HCT116 (cell line): ENCODE results near the gene RASGRF2. TPM values are rescaled to one million over a fixed set of nuclear protein-coding genes. Genes with fewer than 3 reads are reported as not detected.

Experiments used
- ATAC-seq: fragments of 200-7000 bp; cut with Tn5 transposase; 2 replicates; pipeline ENCODE4 v1.9.1; 2020; ENCODE audit warnings: mild to moderate bottlenecking, moderate library complexity
- BruUV-seq: library from RNA; stranded (reverse); fragments of 400-500 nt; replicated peaks from 2 replicates; lab custom pipeline; 2021; lab: Mats Ljungman, UMichigan
- CTCF ChIA-PET: fragments of 300-600 bp; sonication (Branson Sonifier 250); formaldehyde crosslinking; loops from one replicate; lab custom pipeline; 2021; ENCODE audit warnings: antibody characterized with exemption; lab: Charles Lee
- POLR2A ChIA-PET: fragments of 300-600, 350-600 bp; sonication (Branson Sonifier 250); formaldehyde crosslinking; loops from one replicate; lab custom pipeline; 2021; ENCODE audit warnings: antibody characterized with exemption; lab: Charles Lee
- RAD21 ChIA-PET, 2 experiments: fragments of 300-600 bp; sonication (Branson Sonifier 250); formaldehyde crosslinking; loops; one replicate each; lab custom pipeline; 2023; ENCODE audit warnings: low total read pairs in 2 of 2; ENCODE audit not compliant: uncharacterized antibody in 2 of 2, unreplicated experiment in 2 of 2, low non-redundant PET in 1 of 2; lab: Charles Lee
- DNase-seq: peaks from one replicate; pipeline ENCODE4 v3.0.0-alpha.2; 2010; ENCODE audit warnings: low read depth, low spot score
- H2AFZ ChIP-seq: fragments of 200-600 bp; shearing (Covaris generic), sonication (generic); 2 replicates; pipeline ENCODE4 v1.6.1; 2017; ENCODE audit warnings: low read depth, mixed run types, mixed read lengths, antibody characterized with exemption, low read length; ENCODE audit not compliant: poor library complexity, severe bottlenecking
- H3K27ac ChIP-seq: 2 replicates; pipeline ENCODE4 v1.5.1; 2012; ENCODE audit warnings: low read depth, low read length
- H3K27me3 ChIP-seq: fragments of 200-600 bp; sonication (generic); 2 replicates; pipeline ENCODE4 v1.6.1; 2016; ENCODE audit warnings: mixed run types, low read length, mixed read lengths; ENCODE audit not compliant: insufficient read depth
- H3K36me3 ChIP-seq, 2 experiments: fragments of 200-500 bp in 1 of 2; fragments of 200-600 bp in 1 of 2; sonication (Bioruptor generic) in 1 of 2; sonication (generic) in 1 of 2; 2 replicates each; pipeline versions ENCODE4 v1.5.1 to v1.6.1; 2014 to 2016; ENCODE audit warnings: low read length in 2 of 2, inconsistent platforms in 1 of 2, mixed read lengths in 1 of 2, mixed run types in 1 of 2; ENCODE audit not compliant: insufficient read depth in 2 of 2, control insufficient read depth in 1 of 2
- H3K4me1 ChIP-seq, 2 experiments: fragments of 200-600 bp in 1 of 2; sonication (generic) in 1 of 2; 2 replicates each; pipeline versions ENCODE4 v1.5.1 to v1.6.1; 2012 to 2017; ENCODE audit warnings: low read length in 2 of 2, inconsistent platforms in 1 of 2, mild to moderate bottlenecking in 1 of 2, mixed read lengths in 1 of 2, mixed run types in 1 of 2, moderate library complexity in 1 of 2; ENCODE audit not compliant: insufficient read depth in 2 of 2, control insufficient read depth in 1 of 2
- H3K4me2 ChIP-seq: fragments of 200-600 bp; sonication (generic); 2 replicates; pipeline ENCODE4 v1.6.1; 2017; ENCODE audit warnings: mixed run types, low read length, mixed read lengths
- H3K4me3 ChIP-seq, 2 experiments: fragments of 200-600 bp in 1 of 2; sonication (generic) in 1 of 2; replicated peaks in 1 of 2; 2 replicates each; pipeline ENCODE4 v1.5.1; 2011 to 2016; ENCODE audit warnings: low read length in 2 of 2, control low read depth in 1 of 2, low read depth in 1 of 2, mild to moderate bottlenecking in 1 of 2, mixed read lengths in 1 of 2, mixed run types in 1 of 2
- H3K79me2 ChIP-seq: fragments of 200-600 bp; sonication (generic); 2 replicates; pipeline ENCODE4 v1.6.1; 2017; ENCODE audit warnings: mild to moderate bottlenecking, mixed run types, low read length, moderate library complexity, mixed read lengths; ENCODE audit not compliant: insufficient read depth
- H3K9ac ChIP-seq: fragments of 200-600 bp; sonication (generic); 2 replicates; pipeline ENCODE4 v1.6.1; 2016; ENCODE audit warnings: low read length, mixed read lengths
- H3K9me2 ChIP-seq: fragments of 200-600 bp; sonication (generic), shearing (Covaris generic); 2 replicates; pipeline ENCODE4 v1.6.1; 2017; ENCODE audit warnings: mixed run types, mild to moderate bottlenecking, moderate library complexity; ENCODE audit not compliant: insufficient read depth
- H3K9me3 ChIP-seq, 2 experiments: fragments of 200-500 bp in 1 of 2; fragments of 200-600 bp in 1 of 2; sonication (Bioruptor generic) in 1 of 2; sonication (generic) in 1 of 2; 2 replicates each; pipeline ENCODE4 v1.6.1; 2014 to 2017; ENCODE audit warnings: low read length in 2 of 2, mixed read lengths in 2 of 2, inconsistent platforms in 1 of 2, low read depth in 1 of 2, mild to moderate bottlenecking in 1 of 2, mixed run types in 1 of 2, moderate library complexity in 1 of 2; ENCODE audit not compliant: control insufficient read depth in 1 of 2, insufficient read depth in 1 of 2
- H4K20me1 ChIP-seq: fragments of 200-600 bp; sonication (generic), shearing (Covaris generic); 2 replicates; pipeline ENCODE4 v1.6.1; 2017; ENCODE audit warnings: mixed run types, mild to moderate bottlenecking, moderate library complexity; ENCODE audit not compliant: insufficient read depth
- CEBPB ChIP-seq: IDR thresholded peaks from 2 replicates; pipeline ENCODE4 v1.6.1; 2012; ENCODE audit warnings: low read depth
- CTCF ChIP-seq, 3 experiments: fragments of 200-600 bp in 1 of 3; sonication (generic) in 1 of 3; IDR thresholded peaks in 2 of 3; conservative IDR thresholded peaks in 1 of 3; 2 replicates each; pipeline ENCODE4 v1.5.1; 2012 to 2017; ENCODE audit warnings: low read depth in 2 of 3, low read length in 2 of 3, antibody characterized with exemption in 1 of 3, borderline replicate concordance in 1 of 3, control low read depth in 1 of 3, mild to moderate bottlenecking in 1 of 3, mixed read lengths in 1 of 3, mixed run types in 1 of 3, moderate library complexity in 1 of 3; ENCODE audit not compliant: insufficient read depth in 1 of 3
- EGR1 ChIP-seq: IDR thresholded peaks from 2 replicates; pipeline ENCODE4 v1.6.1; 2012; ENCODE audit warnings: low read depth
- EZH2phosphoT487 ChIP-seq: fragments of 200-600 bp; IDR thresholded peaks from 2 replicates; pipeline ENCODE4 v1.6.1; 2018; ENCODE audit warnings: antibody characterized with exemption, borderline replicate concordance
- FOSL1 ChIP-seq: IDR thresholded peaks from 2 replicates; pipeline ENCODE4 v1.6.1; 2012; ENCODE audit warnings: low read depth
- JUND ChIP-seq: IDR thresholded peaks from 2 replicates; pipeline ENCODE4 v1.6.1; 2012
- POLR2AphosphoS5 ChIP-seq: IDR thresholded peaks from 2 replicates; pipeline ENCODE4 v1.6.1; 2011; ENCODE audit warnings: mild to moderate bottlenecking, low read depth, low read length, moderate library complexity
- REST ChIP-seq: IDR thresholded peaks from 2 replicates; pipeline ENCODE4 v1.6.1; 2012; ENCODE audit warnings: low read depth
- SIN3A ChIP-seq: IDR thresholded peaks from 2 replicates; pipeline ENCODE4 v1.6.1; 2012; ENCODE audit warnings: low read depth
- SP1 ChIP-seq: IDR thresholded peaks from 2 replicates; pipeline ENCODE4 v1.6.1; 2012; ENCODE audit warnings: low read depth
- SRF ChIP-seq: IDR thresholded peaks from 2 replicates; pipeline ENCODE4 v1.6.1; 2012; ENCODE audit warnings: low read depth
- TCF7L2 ChIP-seq: IDR thresholded peaks from 2 replicates; pipeline ENCODE4 v1.7.0; 2011; ENCODE audit warnings: borderline replicate concordance, inconsistent platforms; ENCODE audit not compliant: insufficient read depth, insufficient read length; ENCODE audit errors: extremely low read depth
- YY1 ChIP-seq: IDR thresholded peaks from 2 replicates; pipeline ENCODE4 v1.6.1; 2011; ENCODE audit warnings: low read length, low read depth, moderate library complexity, mild to moderate bottlenecking; ENCODE audit not compliant: insufficient replicate concordance; ENCODE audit errors: extremely low read depth
- ZFX ChIP-seq: fragments of 450-650 bp; IDR thresholded peaks from 2 replicates; pipeline ENCODE4 v1.6.1; 2017
- ZNF274 ChIP-seq: fragments of 200-500 bp; sonication (Bioruptor generic); IDR thresholded peaks from 2 replicates; pipeline ENCODE4 v1.6.1; 2014; ENCODE audit warnings: mild to moderate bottlenecking, low read depth, low read length, inconsistent platforms
- intact Hi-C: fragments of 100-400 bp; cut with micrococcal nuclease; formaldehyde crosslinking; loops from 2 replicates; pipeline ENCODE4 v1.10.0; 2022
- total RNA-seq: library from RNA; stranded (reverse); gene quantifications from one replicate; pipeline ENCODE4 v1.2.1, GENCODE V29; 2021; ENCODE audit not compliant: unreplicated experiment
- TF ChIP-seq, protein P1 (sequence below): IDR thresholded peaks from 2 replicates; pipeline ENCODE4 v1.6.1; 2012

Gene RASGRF2
- total RNA-seq, 1 experiment from 2014 or later: 0.05 TPM

DNA sequence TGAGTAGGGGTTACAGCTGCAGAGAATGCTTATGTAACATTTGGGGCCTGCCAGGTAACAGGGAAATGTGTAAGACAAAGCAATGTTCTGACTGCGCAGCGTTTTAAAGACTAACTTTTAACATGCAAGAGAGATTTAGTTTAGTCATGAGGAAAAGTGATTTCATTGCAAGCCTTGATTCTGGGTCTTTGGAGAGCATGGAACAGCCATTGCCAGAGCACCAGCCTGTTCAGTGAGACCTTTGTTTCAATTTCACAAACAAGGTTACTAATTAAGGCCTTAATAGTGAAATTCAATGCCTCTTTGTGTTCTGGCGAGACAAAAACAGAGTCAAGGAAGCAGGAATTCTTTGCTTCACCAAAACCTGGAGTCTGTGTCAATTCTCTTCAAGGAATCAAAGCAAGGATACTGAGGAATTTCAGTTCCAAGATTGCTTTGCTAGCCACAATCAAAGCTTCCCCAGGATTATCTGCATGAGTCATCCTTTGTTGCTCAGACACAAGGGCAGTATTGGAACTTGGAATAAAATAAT is 287.3 kb downstream of the RASGRF2 start:
- H3K4me3 ChIP-seq: no peak overlapping the region
- intact Hi-C loops: no loop called here
- CTCF ChIA-PET: no interaction called here
- H3K4me1 ChIP-seq: peaks cover 20 to 36% of the 10 kb centered on the region in 2 experiments
- H3K4me2 ChIP-seq: peak overlapping the region; percentile 52
- no peaks in the 10 kb centered on the region for H3K27me3 ChIP-seq
- BruUV-seq: no TSS peak
- DNase-seq (peak; percentile 40), ATAC-seq (peak; percentile 82)
- RAD21 ChIA-PET: no interaction called here
- no peaks in the 10 kb centered on the region for H3K36me3 ChIP-seq
- no peak overlapping the region for H3K9ac ChIP-seq
- H3K9me3 ChIP-seq: no peaks in the 10 kb centered on the region
- POLR2A ChIA-PET: no interaction called here
- no peak overlapping the region for H2AFZ ChIP-seq
- H3K27ac ChIP-seq: no peak overlapping the region; the same call in 1 of the 2 replicates
- H4K20me1 ChIP-seq: no peaks in the 10 kb centered on the region
- TF ChIP-seq JUND (peak; percentile 50), CEBPB (no peak), TCF7L2 (peak; percentile 38), FOSL1 (peak; percentile 36; the same call in 1 of the 2 replicates), SP1 (peak; percentile 19; the same call in 1 of the 2 replicates), CTCF (IDR thresholded peaks at IDR 0.05 in 2 of 3, conservative IDR thresholded peaks at IDR 0.05 in 1 of 3; ENCODE audit: borderline replicate concordance in 1 of 3, insufficient read depth in 1 of 3, low read depth in 2 of 3, low read length in 2 of 3) (no peak)
- TF ChIP-seq, protein P1, sequence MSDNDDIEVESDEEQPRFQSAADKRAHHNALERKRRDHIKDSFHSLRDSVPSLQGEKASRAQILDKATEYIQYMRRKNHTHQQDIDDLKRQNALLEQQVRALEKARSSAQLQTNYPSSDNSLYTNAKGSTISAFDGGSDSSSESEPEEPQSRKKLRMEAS: no peak
- H3K9me2 ChIP-seq: no peaks in the 10 kb centered on the region
- H3K79me2 ChIP-seq: no peaks in the 10 kb centered on the region

DNA sequence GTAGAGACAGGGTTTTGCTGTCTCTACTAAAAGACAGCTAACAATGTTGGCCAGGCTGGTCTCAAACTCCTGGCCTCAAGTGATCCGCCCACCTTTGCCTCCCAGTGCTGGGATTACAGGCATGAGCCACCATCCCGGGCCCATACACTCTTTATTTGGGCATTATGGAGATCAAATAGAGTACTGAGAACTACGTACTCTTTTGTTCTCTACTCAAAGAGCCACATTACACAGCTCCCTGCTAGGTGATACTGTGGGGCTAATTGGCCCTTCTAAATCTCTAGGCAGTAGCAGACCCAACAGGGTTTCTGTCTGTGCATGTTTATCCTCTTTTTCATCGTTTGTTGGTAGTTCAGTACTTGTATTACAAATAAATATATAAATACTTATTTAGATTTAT is 289.1 kb downstream of the RASGRF2 start:
- no peak for ATAC-seq
- ChIA-PET RAD21 (no interaction called here), CTCF (no interaction called here), POLR2A (no interaction called here)
- H4K20me1 ChIP-seq: no peaks in the 10 kb centered on the region
- no peak overlapping the region for H3K4me3 ChIP-seq
- H3K4me1 ChIP-seq: peaks cover 20 to 36% of the 10 kb centered on the region in 2 experiments
- no peak overlapping the region for H3K27ac ChIP-seq
- H3K36me3 ChIP-seq: no peaks in the 10 kb centered on the region
- no peaks in the 10 kb centered on the region for H3K79me2 ChIP-seq
- intact Hi-C loops: no loop called here
- H3K9me3 ChIP-seq: no peaks in the 10 kb centered on the region
- no TSS peak for BruUV-seq
- H2AFZ ChIP-seq: no peak overlapping the region
- no peak for DNase-seq
- H3K27me3 ChIP-seq: no peaks in the 10 kb centered on the region
- H3K9me2 ChIP-seq: no peaks in the 10 kb centered on the region
- H3K9ac ChIP-seq: no peak overlapping the region
- no peak overlapping the region for H3K4me2 ChIP-seq
- TF ChIP-seq YY1: no peak
- TF ChIP-seq CEBPB: no peak
- TF ChIP-seq FOSL1: no peak
- TF ChIP-seq JUND: no peak
- TF ChIP-seq SRF: no peak
- TF ChIP-seq SIN3A: no peak
- no peak for TF ChIP-seq ZNF274
- no peak for TF ChIP-seq ZFX
- TF ChIP-seq REST: no peak
- TF ChIP-seq EGR1: no peak
- no peak for TF ChIP-seq EZH2phosphoT487
- no peak for TF ChIP-seq POLR2AphosphoS5
